ENCODE results near the gene AFF3.

GRCh38 chr2:99981840-99982239 is 160.6 kb downstream of the AFF3 start:
- TF ChIP-seq CTCF (IDR thresholded peaks at IDR 0.05) (no peak), POLR2A (IDR thresholded peaks at IDR 0.05) (no peak)

Data from right lobe of liver (tissue), 4 donors.